Right renal cortex interstitium (tissue), 3 donors: ENCODE data around the gene FAM186B. TPM values are rescaled to one million over a fixed set of nuclear protein-coding genes. Genes with fewer than 3 reads are reported as not detected.
A peak's percentile ranks its signal among the peaks of the same experiment; 100 is the strongest.

ENCODE experiments used
- DNase-seq, 3 donors: peaks; one replicate each; pipeline ENCODE4 v3.0.0-alpha.2; 2013; ENCODE audit warnings: low read depth in 3 of 3, low spot score in 2 of 3
- polyA plus RNA-seq, 3 donors: library from polyadenylated mRNA; unstranded; fragments of 120-200 nt; gene quantifications; one replicate each; pipeline ENCODE4 v1.2.1, GENCODE V29; 2013; ENCODE audit not compliant: insufficient read length in 3 of 3

The FAM186B gene
- polyA plus RNA-seq, 3 donors = 0.65 to 0.76 (median 0.67) TPM

DNA sequence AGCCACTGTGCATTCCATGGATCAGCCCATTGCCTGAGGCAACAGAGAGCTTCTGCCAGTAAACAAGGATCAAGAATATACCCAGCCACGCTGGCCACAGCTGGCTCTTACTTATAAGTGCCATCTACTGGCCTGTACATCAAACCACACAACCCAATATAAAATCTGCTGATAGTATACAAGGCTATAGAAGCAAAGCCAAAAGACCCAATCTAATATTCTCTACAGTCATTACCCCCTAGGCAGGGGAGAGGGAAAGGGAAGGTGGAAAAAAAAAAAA is 4.4 kb upstream of the FAM186B start:
- DNase-seq = no peak

GRCh38 chr12:49609059-49609874 is 3.8 kb upstream of the FAM186B start:
- DNase-seq = no peak

GRCh38 chr12:49604856-49605255 is 583 bp downstream of the FAM186B start:
- no peak for DNase-seq

GRCh38 chr12:49603721-49604120 is 1.7 kb downstream of the FAM186B start:
- no peak for DNase-seq

DNA sequence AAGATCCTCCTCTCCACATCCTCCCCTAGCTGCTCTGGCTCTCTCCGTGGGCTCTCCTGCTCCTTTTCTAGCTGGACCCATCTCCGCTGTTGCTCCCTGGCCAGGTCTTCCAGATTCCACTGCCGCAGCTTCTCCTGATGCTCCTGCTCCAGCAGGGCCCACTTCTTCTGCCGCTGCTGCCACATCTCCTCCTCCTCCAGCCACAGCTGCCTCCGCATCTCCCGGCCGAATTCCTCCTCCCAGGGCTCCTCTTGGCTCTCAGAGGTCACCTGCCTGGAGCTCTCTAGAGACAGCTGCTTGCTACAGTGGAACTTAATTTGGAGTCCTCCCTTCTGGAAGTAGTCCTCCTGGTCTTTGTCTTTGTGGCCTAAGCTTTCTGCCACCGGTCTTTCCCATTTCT is 5.5 kb downstream of the FAM186B start:
- no peak for DNase-seq

GRCh38 chr12:49598527-49598926 is 6.9 kb downstream of the FAM186B start:
- DNase-seq = no peak

DNA sequence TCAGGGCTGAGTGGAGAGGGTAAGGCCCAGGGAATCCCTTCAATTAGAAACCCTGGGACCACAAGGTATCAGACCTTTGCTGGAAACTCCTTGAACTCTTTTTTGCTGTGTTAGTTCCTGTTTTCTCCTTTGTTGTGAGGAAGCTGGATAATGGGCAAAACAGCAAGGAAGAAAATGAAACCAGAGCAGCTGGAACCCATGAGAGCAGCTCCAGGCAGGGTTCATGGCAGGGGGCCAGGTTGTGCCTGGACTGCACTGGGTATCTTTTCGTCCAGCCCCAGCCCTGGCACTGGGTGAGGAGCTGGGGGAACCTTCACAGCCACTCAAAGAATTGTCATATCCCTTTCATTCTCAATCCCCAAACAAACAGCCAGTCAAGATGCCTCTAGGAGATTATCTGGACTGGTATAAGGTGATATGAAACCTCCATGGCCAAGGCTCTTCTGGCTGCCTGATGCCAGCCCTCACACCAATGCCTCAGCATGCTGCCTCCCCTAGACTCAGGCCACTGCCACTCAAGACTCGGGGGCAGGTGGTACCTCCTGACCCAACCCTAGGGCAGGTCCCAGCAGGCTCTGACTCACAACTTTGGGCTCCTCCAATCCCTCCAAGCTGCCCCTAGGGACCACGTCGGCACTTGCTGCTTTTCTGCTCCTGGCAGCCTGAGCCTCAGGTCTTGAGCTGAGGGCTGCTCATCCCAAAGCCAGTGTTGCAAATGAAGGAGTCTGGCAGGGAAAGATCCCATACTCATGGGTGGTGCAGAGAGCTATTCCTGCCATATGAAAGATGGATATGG is 16.5 kb downstream of the FAM186B start:
- no peak for DNase-seq

- no peak for DNase-seq
These were observed 17.2 kb downstream of the FAM186B start for GRCh38 chr12:49588281-49588680.

DNA sequence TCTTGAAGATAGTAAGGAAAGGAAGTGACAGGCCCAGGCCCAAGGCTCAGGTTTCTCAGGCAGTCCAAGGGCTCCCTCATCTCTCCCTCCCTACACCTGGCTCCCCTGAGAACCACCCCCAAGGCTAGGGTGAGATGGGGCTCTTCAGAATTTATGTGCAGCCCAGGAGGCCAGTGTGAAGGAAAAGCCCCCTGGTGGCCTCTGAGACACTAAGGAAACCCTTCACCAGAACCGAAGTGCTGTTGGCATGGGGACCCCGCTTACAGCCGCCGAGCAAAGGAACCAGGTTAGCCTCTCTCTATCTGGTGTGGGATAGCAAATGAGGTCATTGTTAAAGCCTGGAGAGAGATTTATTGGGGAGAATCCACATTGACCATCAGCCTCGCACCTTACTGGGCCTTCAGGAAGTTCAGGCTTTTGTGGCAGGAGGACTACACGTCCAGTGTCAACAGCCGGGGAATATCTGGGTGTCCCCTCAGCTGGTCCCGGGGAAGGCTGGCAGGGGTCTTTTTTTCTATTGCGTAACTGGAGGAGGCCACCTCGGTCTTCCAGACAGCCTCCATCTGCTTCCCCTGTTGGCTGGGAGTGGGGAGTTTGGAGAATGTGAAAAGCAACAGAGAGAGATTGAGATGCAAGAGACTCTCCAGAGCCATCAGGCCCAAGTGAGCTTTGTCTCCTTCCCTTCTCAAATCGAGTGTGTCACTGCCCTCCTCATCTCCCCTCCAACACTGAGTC is 18.1 kb downstream of the FAM186B start:
- DNase-seq = no peak

- no peak for DNase-seq
These were observed 19.7 kb downstream of the FAM186B start for GRCh38 chr12:49585477-49586459.

- no peak for DNase-seq
These were observed 20.8 kb downstream of the FAM186B start for GRCh38 chr12:49584591-49584990.

GRCh38 chr12:49583366-49584094 is 21.9 kb downstream of the FAM186B start:
- no peak for DNase-seq

- no peak for DNase-seq
These were observed 22.6 kb downstream of the FAM186B start for GRCh38 chr12:49582850-49583249.

GRCh38 chr12:49582201-49582600 is 23.2 kb downstream of the FAM186B start:
- no peak for DNase-seq

GRCh38 chr12:49580572-49581535 is 24.6 kb downstream of the FAM186B start:
- DNase-seq = peak; percentile 62 to 76 (median 70)

DNA sequence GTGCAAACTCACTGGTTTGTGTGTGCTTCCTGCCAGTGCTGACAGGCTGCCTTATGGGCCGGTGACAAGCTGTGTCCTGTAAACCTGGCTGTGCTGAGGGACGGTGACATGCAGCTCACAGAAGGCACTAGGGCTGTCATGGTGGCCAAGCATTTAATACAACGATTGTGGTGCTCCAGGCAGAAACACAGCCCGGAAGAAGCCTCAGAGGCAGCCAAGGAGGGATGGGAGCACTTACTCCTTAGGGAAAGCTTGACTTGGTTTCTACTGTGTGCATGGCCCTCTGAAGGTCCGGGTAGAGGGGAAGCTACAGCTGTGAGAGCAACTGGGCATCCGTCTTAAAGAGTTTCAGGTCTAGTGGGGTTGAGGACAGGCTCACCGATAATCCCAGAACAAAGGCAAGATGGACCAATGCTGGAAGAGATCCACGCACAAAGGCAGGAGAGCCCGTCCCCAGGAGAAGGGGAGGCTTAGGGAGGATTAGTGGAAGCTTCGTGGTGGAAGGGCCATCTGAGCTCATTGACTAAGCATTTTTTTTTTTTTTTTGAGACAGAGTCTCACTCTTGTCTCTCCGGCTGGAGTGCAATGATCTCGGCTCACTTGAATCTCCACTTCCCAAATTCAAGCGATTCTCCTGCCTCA is 26.8 kb downstream of the FAM186B start:
- DNase-seq = no peak

DNA sequence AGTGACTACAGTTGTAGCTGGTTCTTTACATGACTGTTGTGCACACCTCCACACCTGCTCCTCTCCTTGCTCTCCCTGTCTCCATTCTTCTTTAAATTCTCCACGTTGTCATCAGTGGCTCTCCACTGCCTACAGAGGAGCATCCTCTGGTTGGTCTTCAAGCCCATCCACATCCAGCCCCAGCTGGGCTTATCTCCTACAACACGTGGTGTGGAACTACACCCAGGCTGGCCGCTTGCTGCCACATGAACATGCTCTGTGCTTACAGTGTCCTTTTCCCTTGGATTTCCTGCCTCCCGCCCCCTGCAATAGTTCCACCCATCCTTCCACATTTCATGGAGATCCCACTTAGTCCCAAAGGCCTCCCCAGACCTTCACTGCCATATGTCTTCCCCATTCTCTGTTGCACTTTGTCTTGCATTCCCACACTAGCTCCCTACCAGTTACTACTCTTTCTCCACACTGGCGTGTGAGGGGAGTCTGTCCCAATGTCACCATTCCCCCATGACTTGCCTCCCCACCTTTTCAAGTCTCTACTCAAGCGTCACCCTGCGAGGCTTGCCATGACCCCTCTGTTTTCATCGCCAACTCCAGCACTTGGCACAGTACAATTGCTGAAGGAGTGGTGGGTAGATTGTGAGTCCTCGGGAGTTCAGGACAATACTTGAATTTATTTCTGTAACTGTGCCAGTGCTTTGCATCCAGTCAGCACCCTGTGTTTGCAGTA is 27.7 kb downstream of the FAM186B start:
- DNase-seq = no peak
